Gastrocnemius medialis (tissue), 4 donors: ENCODE measurements around the gene GFPT1.

Source experiments
- CTCF ChIP-seq, 5 experiments: fragments of 450-650 bp in 3 of 5; fragments of 200-600 bp in 2 of 5; sonication (generic) in 2 of 5; IDR thresholded peaks in 4 of 5; conservative IDR thresholded peaks in 1 of 5; 1 replicate in 4 of 5; 2 replicates in 1 of 5; pipeline ENCODE4 v1.5.1; 2016 to 2019; ENCODE audit warnings: antibody characterized with exemption in 5 of 5, mild to moderate bottlenecking in 3 of 5, moderate library complexity in 3 of 5
- POLR2A ChIP-seq, 2 donors: fragments of 450-650 bp; IDR thresholded peaks; one replicate each; pipeline ENCODE4 v1.6.1; 2017; ENCODE audit warnings: antibody characterized with exemption in 2 of 2, mild to moderate bottlenecking in 2 of 2, moderate library complexity in 2 of 2

- TF ChIP-seq POLR2A (IDR thresholded peaks at IDR 0.05) (no peak), CTCF (IDR thresholded peaks at IDR 0.05 in 4 of 5, conservative IDR thresholded peaks at IDR 0.05 in 1 of 5) (no peak)
Measured at GRCh38 chr2:69306393-69306821, 80.6 kb downstream of the GFPT1 start.
